Measurements from ENCODE around the gene TMEM175. TPM values are rescaled to one million over a fixed set of nuclear protein-coding genes. Genes with fewer than 3 reads are reported as not detected.
A peak's percentile ranks its signal among the peaks of the same experiment; 100 is the strongest.

Gene TMEM175
- total RNA-seq, 1 donor from 2014 or later = 24.5 TPM

DNA sequence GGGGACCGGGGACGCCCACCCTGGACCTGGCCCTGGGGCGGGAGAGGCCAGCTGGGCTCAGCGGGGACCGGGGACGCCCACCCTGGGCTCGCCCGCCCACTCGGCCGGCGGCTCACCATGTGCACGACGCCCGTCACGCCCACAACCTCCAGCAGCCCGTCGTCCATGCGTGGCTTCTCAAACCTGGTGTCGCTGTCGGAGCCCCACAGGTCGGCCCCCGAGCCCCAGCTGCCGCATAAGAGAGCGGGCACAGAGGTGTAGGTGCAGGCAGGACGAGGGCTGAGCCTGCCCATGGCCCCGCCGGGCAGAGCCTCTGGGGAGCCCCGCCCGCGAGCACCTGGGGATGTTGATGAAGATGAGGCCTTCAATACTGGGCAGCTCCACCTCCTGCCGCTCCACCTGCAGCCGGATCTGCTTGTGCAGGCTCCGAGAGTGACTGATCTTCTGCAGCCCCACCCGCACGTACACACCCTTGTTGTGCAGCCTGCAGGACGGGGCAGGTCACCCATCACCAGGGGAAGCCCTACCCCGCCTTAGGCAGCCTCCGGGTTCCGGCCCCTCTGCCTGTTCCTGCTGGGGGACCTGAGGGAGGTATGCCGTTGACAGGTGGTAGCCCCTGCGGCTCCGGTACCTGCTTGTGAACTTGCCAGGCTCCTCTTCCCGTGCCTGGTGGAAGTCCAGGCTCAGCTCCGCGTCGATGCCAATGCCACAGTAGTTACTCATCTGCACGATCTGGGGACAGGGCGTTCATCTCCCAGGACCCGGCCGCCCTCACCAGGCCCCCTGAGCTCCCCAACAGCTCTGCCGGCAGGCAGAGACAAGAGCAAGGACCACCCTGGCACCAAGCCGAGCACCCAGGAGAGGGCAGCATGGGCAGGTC is 29.3 kb downstream of the TMEM175 start:
- peaks cover 34% of the 10 kb centered on the region for H3K36me3 Mint-ChIP-seq (ENCODE audit: low read depth)
- no peak for TF ChIP-seq CTCF (IDR thresholded peaks at IDR 0.05)
- CTCF ChIA-PET = no interaction called here
- H3K9me3 Mint-ChIP-seq = no peaks in the 10 kb centered on the region
- peaks cover 2% of the 10 kb centered on the region for H3K4me1 Mint-ChIP-seq
- no peaks in the 10 kb centered on the region for H3K27me3 Mint-ChIP-seq
- ATAC-seq (ENCODE audit: low read depth) (peak; percentile 18), DNase-seq (no peak)
- intact Hi-C loops (cut with micrococcal nuclease) = no loop called here
- H3K4me3 Mint-ChIP-seq = no peak overlapping the region
- no peak overlapping the region for H3K27ac Mint-ChIP-seq
- POLR2A ChIA-PET = no interaction called here

- no peaks in the 10 kb centered on the region for H3K27me3 Mint-ChIP-seq
- no peaks in the 10 kb centered on the region for H3K9me3 Mint-ChIP-seq
- intact Hi-C loops (cut with micrococcal nuclease) = no loop called here
- DNase-seq (no peak), ATAC-seq (ENCODE audit: low read depth) (no peak)
- H3K4me3 Mint-ChIP-seq = no peak overlapping the region
- peaks cover 30% of the 10 kb centered on the region for H3K36me3 Mint-ChIP-seq (ENCODE audit: low read depth)
- ChIA-PET POLR2A (no interaction called here), CTCF (no interaction called here)
- no peak for TF ChIP-seq CTCF (IDR thresholded peaks at IDR 0.05)
- peaks cover 2% of the 10 kb centered on the region for H3K4me1 Mint-ChIP-seq
- H3K27ac Mint-ChIP-seq = no peak overlapping the region
These were observed 30.3 kb downstream of the TMEM175 start for GRCh38 chr4:962231-963208.

DNA sequence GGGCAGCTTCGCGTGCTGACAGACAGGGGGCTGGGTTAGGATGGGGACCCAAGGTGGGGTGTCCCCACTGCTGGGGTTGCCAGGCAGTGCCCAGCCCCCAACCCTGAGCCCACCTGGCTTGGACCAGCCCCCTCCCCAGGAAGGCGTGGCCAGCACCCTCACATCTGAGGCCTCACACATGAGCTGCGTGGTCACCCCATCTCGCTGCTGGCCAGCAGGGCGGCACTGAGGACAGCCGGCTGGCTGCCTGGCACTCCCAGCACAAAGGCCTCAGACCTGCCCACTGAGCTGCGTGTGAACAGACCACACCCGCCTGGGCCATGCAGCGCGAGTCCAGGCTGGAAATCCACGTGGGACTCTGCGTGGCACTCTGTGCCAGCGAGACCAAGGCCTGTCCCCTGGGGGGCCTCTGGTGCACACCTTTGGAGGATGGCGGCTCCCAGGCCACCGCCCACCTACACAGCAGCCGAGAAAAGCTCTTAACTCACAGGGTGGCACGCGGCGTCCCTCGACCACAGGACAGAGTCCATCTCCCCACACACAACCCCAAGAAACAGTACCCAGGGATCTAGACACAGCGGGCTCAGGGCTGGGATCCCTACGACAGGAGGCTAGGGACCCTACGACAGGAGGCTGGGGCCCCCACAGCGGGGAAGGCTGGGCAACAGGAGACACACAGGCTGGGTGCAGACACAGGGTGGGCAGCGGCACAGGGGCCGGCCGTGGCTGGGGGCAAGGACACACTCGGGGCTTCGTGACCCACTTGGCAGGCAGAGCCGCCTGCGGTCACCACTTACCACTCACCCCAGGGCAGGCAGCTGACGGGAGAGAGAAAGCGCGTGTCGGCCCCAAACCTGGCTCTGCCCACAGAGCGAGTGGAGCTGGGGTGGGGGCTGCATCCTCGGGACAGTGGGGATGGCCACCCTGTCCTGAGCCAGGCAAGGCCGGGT is 31.3 kb downstream of the TMEM175 start:
- ATAC-seq (ENCODE audit: low read depth) (no peak), DNase-seq (no peak)
- ChIA-PET POLR2A (no interaction called here), CTCF (no interaction called here)
- intact Hi-C loops (cut with micrococcal nuclease) = no loop called here
- Mint-ChIP-seq H3K4me1 (peaks cover 2% of the 10 kb centered on the region), H3K27me3 (no peaks in the 10 kb centered on the region), H3K27ac (no peak overlapping the region), H3K4me3 (no peak overlapping the region), H3K36me3 (ENCODE audit: low read depth) (peaks cover 20% of the 10 kb centered on the region), H3K9me3 (no peaks in the 10 kb centered on the region)
- TF ChIP-seq CTCF (IDR thresholded peaks at IDR 0.05) = no peak

DNA sequence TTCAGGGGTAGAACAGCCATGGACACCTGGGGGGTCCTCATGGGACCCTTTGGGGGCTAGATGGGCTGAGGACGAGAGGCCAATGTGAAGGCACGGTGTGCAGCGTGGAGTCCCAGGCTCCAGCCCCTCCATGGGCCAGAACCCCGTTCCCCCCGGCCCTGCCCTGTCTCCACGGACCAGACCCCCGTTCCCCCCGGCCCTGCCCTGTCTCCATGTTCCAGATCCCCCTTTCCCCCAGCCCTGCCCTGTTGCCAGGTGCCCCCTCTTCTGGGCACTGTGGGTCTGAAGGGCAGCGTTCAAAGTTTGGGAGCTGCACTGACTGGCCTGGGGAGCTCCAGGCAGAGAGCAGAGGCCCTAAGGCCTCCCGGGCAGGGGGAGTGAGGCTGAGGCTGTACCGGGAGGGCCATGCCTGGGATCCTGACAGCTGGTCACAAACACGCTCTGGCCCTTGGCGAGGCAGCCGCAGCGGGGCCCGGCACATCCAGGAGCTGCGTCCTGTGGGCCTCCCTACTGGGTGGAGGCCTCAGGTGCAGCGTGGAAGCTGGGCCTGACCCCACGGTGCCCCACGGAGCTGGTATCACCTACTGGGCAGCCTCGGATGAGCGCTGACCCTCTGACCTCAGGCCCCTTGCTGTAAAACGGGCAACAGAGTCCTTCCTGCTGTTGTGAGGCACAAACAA is 32.2 kb downstream of the TMEM175 start:
- ChIA-PET POLR2A (no interaction called here), CTCF (no interaction called here)
- DNase-seq = no peak
- Mint-ChIP-seq H3K4me1 (peaks cover 2% of the 10 kb centered on the region), H3K27me3 (no peaks in the 10 kb centered on the region), H3K4me3 (no peak overlapping the region), H3K36me3 (ENCODE audit: low read depth) (peaks cover 14% of the 10 kb centered on the region), H3K9me3 (no peaks in the 10 kb centered on the region), H3K27ac (no peak overlapping the region)
- TF ChIP-seq CTCF (IDR thresholded peaks at IDR 0.05) = no peak
- ATAC-seq (ENCODE audit: low read depth) = no peak
- intact Hi-C loops (cut with micrococcal nuclease) = no loop called here

Measured in activated B cell treated with CpG ODN at 0.5 μM for 24 hours (primary cell).